Mammary epithelial cell (primary cell): ENCODE measurements around the gene CDH15.

Source experiments
- EZH2 ChIP-seq: IDR thresholded peaks from 2 replicates; pipeline ENCODE4 v1.6.1; 2012; ENCODE audit warnings: low read length, inconsistent platforms, borderline replicate concordance
- TF ChIP-seq, protein P1 (sequence below), 2 donors: IDR thresholded peaks in 1 of 2; conservative IDR thresholded peaks in 1 of 2; 2 replicates each; pipeline ENCODE4 v1.5.1; 2011 to 2012; ENCODE audit warnings: inconsistent platforms in 2 of 2, low read length in 2 of 2, mild to moderate bottlenecking in 2 of 2, control low read depth in 1 of 2, low read depth in 1 of 2; ENCODE audit not compliant: insufficient read depth in 1 of 2; ENCODE audit errors: extremely low read depth in 1 of 2

DNA sequence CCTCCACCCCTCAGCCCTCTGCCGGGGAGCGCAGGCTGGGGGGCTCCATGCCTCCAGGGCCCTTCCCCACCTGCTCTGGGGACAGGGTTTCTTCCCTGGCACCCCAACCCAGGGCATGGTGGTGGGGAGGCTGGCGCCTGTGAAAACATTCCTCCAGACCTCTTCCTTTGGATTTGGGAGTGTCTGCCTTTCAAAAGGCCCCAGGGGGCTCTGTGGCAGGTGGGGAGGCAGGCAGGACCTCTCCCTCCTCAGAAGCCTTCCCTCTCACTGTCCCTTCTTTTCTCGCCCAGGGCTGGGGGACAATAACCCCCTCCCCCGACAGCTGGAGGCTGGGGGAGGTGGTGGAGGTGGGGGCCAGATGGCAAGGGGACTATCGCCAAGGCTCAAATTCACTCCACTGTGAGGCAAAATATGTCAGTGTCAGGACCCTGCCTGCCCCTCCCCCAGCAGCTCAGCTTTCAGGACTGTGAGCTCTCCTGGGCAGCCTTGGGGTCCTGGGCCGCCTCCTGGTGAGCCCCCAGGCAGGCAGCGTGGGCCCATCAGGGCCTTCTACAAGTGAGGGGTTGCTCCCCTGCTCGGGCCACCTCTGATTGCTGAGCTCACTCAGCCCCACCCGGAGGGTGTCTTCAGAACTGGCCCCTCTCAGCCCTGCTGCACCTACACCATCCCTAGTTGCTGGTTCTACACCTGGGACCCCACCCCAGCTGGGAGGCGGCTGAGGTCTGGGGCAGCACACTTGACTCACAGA lies 1.8 kb downstream of the CDH15 start:
- TF ChIP-seq, protein P1, sequence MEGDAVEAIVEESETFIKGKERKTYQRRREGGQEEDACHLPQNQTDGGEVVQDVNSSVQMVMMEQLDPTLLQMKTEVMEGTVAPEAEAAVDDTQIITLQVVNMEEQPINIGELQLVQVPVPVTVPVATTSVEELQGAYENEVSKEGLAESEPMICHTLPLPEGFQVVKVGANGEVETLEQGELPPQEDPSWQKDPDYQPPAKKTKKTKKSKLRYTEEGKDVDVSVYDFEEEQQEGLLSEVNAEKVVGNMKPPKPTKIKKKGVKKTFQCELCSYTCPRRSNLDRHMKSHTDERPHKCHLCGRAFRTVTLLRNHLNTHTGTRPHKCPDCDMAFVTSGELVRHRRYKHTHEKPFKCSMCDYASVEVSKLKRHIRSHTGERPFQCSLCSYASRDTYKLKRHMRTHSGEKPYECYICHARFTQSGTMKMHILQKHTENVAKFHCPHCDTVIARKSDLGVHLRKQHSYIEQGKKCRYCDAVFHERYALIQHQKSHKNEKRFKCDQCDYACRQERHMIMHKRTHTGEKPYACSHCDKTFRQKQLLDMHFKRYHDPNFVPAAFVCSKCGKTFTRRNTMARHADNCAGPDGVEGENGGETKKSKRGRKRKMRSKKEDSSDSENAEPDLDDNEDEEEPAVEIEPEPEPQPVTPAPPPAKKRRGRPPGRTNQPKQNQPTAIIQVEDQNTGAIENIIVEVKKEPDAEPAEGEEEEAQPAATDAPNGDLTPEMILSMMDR (conservative IDR thresholded peaks at IDR 0.05 in 1 of 2, IDR thresholded peaks at IDR 0.05 in 1 of 2; ENCODE audit: extremely low read depth in 1 of 2, insufficient read depth in 1 of 2, low read depth in 1 of 2, low read length in 2 of 2) = no peak
- no peak for TF ChIP-seq EZH2
